ENCODE results near the gene SNX4.

- TF ChIP-seq CTCF (IDR thresholded peaks at IDR 0.05) = no peak
- TF ChIP-seq POLR2A (IDR thresholded peaks at IDR 0.05) = no peak
Observed at GRCh38 chr3:125414669-125415068, 105.3 kb downstream of the SNX4 start.

Data from right lobe of liver (tissue), 4 donors.